Right lobe of liver (tissue), 6 donors: ENCODE data around the gene INPP5D. TPM values are rescaled to one million over a fixed set of nuclear protein-coding genes. Genes with fewer than 3 reads are reported as not detected.

Source experiments
- ATAC-seq, 4 donors: fragments of 200-7000 bp; cut with Tn5 transposase; one replicate each; pipeline ENCODE4 v1.9.1; 2020; ENCODE audit warnings: mild to moderate bottlenecking in 4 of 4, moderate library complexity in 4 of 4
- DNase-seq, 3 donors: peaks; one replicate each; pipeline ENCODE4 v3.0.0-alpha.2; 2020
- H3K27ac ChIP-seq, 3 donors: fragments of 200-600 bp; one replicate each; pipeline ENCODE4 v1.8.0; 2022
- H3K27me3 ChIP-seq, 2 donors: fragments of 200-600 bp; one replicate each; pipeline ENCODE4 v1.8.0; 2022
- H3K36me3 ChIP-seq, 4 donors: fragments of 200-600 bp; sonication (generic) in 1 of 4; one replicate each; pipeline versions ENCODE4 v1.5.1 to v1.8.0; 2017 to 2022; ENCODE audit warnings: control low read depth in 1 of 4
- H3K4me1 ChIP-seq, 4 donors: fragments of 200-600 bp; sonication (generic) in 1 of 4; one replicate each; pipeline versions ENCODE4 v1.5.1 to v1.8.0; 2017 to 2022; ENCODE audit warnings: control low read depth in 1 of 4
- H3K4me3 ChIP-seq, 3 donors: fragments of 200-600 bp; one replicate each; pipeline ENCODE4 v1.8.0; 2022
- H3K9me3 ChIP-seq, 4 donors: fragments of 200-600 bp; sonication (generic) in 1 of 4; one replicate each; pipeline versions ENCODE4 v1.5.1 to v1.8.0; 2017 to 2022; ENCODE audit warnings: control low read depth in 1 of 4
- POLR2A ChIP-seq: fragments of 450-650 bp; IDR thresholded peaks from one replicate; pipeline ENCODE4 v1.6.1; 2017; ENCODE audit warnings: antibody characterized with exemption, mild to moderate bottlenecking
- WGBS: methylation state at CpG from one replicate; pipeline ENCODE4 v1.1.6; 2018; ENCODE audit warnings: low coverage, low lambda C conversion rate; ENCODE audit not compliant: insufficient coverage; ENCODE audit errors: missing lambda C conversion rate; 5-methylcytosine and 5-hydroxymethylcytosine counted together
- intact Hi-C, 2 donors: fragments of 100-400 bp; cut with DNase I; formaldehyde crosslinking; loops; one replicate each; pipeline versions ENCODE4 v1.11.2 to v1.14.1; 2022
- total RNA-seq, 6 experiments: library from RNA; depleted of rRNA in 2 of 6; stranded (reverse); fragments of >200 nt in 2 of 6; fragmentation: NEBNext Ultra II Directional in 3 of 6; extraction: Animal tissue kit (Norgen Biotek cat#: 25700) in 3 of 6; gene quantifications; one replicate each; pipeline versions ENCODE4 v1.1.0 to v1.2.4, GENCODE V29; 2016 to 2023
- TF ChIP-seq, protein P1 (sequence below), 4 donors: fragments of 200-600 bp in 3 of 4; fragments of 450-650 bp in 1 of 4; IDR thresholded peaks; one replicate each; pipeline versions ENCODE4 v1.5.1 to v1.8.0; 2016 to 2022; ENCODE audit warnings: antibody characterized with exemption in 4 of 4, mild to moderate bottlenecking in 2 of 4
- donor health status: DM: no; HTN: yes; CAD: no.
- donor health status: DM: no; HTN: no; CAD: no.
- donor health status: DM: no; HTN: no; CAD: no.
- donor health status: DM: no; HTN: yes; CAD: no.
- donor health status: DM: no; HTN: yes; CAD: no.

The INPP5D gene
- total RNA-seq, 6 experiments from 2014 or later, result 3.5 to 8.1 (median 5.5) TPM

DNA sequence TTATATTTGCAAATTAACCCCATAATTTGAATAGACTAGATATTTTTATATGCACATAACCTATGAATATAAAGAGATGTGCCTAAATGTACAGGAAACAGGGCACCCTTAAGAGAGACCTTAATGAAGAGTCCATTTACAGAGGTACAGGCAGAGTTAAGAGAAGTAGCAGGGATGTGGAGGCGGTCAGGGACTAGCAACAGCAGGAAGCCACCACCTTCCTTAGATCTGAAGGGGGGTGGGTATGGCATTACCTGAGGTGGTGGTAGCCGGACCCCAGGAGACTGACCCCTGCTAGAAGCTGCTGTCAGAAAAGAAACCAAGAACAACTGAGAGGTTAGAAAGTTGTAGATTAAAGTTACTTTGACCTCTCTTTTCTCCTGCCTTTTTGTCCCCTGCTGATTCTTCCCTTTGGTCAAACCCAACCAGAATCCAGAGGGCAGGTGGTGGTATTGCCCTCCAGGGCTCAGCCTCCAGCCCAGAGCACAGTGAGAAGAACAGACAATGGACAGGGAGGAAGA lies 166.4 kb downstream of the INPP5D start:
- no peak for DNase-seq
- Histone ChIP-seq H3K9me3 (no peaks in the 10 kb centered on the region), H3K27ac (no peak overlapping the region), H3K36me3 (no peaks in the 10 kb centered on the region), H3K4me3 (no peak overlapping the region), H3K27me3 (no peaks in the 10 kb centered on the region), H3K4me1 (no peaks in the 10 kb centered on the region)
- TF ChIP-seq, protein P1, sequence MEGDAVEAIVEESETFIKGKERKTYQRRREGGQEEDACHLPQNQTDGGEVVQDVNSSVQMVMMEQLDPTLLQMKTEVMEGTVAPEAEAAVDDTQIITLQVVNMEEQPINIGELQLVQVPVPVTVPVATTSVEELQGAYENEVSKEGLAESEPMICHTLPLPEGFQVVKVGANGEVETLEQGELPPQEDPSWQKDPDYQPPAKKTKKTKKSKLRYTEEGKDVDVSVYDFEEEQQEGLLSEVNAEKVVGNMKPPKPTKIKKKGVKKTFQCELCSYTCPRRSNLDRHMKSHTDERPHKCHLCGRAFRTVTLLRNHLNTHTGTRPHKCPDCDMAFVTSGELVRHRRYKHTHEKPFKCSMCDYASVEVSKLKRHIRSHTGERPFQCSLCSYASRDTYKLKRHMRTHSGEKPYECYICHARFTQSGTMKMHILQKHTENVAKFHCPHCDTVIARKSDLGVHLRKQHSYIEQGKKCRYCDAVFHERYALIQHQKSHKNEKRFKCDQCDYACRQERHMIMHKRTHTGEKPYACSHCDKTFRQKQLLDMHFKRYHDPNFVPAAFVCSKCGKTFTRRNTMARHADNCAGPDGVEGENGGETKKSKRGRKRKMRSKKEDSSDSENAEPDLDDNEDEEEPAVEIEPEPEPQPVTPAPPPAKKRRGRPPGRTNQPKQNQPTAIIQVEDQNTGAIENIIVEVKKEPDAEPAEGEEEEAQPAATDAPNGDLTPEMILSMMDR (IDR thresholded peaks at IDR 0.05), result no peak
- TF ChIP-seq POLR2A, result no peak
- intact Hi-C loops, result no loop called here
- ATAC-seq, result no peak
- WGBS, result 90% methylated on average over 1 of the region's 2 CpGs

DNA sequence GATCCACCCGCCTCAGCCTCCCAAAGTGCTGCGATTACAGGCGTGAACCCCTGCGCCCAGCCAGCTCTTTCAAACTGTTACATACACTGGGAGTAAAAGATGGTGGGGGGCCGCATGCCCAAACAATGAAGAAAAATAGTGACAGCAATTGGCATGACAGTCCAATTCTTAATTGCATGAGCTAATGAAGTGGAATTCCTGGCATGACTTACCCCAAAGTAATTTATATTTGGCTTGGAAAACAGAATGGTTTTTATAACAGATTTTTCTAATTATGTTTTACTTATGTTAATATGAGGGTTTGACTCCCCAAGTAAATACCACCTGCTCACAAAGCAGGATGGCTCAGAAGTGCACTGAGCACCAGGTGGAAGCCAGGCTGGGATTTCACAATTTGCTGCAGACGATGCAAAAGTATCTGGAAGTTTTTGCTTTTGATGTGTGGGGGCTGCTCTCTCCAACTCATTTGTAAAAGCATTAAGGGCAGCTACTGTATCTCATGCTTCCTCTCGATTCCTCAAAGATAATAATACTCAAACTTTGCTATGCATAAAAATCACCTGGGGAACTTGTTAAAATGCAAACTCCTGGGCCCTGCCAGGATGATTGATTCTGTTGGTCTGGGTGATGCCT lies 167.3 kb downstream of the INPP5D start:
- no peaks in the 10 kb centered on the region for H3K4me1 ChIP-seq
- no peaks in the 10 kb centered on the region for H3K9me3 ChIP-seq
- H3K4me3 ChIP-seq, result no peak overlapping the region
- TF ChIP-seq, protein P1 (IDR thresholded peaks at IDR 0.05), result no peak
- no peak for TF ChIP-seq POLR2A
- intact Hi-C loops, result no loop called here
- H3K36me3 ChIP-seq, result no peaks in the 10 kb centered on the region
- H3K27me3 ChIP-seq, result no peaks in the 10 kb centered on the region
- no peak overlapping the region for H3K27ac ChIP-seq
- 59% methylated on average over 4 of the region's 7 CpGs for WGBS
- no peak for DNase-seq
- ATAC-seq, result no peak

DNA sequence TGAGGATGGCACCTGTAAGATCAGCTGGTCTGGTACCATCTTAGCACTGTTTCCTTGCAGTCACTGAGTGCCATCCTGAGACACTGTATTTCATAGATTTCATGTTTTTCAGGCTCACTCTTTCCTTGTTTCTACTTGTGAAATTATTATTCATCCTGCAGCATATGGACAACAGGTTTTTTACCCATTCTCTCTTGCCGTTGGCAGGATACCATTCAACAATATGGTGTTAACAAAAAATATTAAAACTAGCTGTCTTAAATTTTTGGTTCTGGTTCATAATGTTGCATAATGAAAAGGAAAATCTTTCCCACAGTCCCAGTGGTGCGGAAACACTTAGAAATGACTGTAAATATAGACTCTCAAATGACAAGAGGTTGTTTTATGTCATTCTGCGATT lies 168.2 kb downstream of the INPP5D start:
- Histone ChIP-seq H3K4me3 (no peak overlapping the region), H3K4me1 (no peaks in the 10 kb centered on the region), H3K27me3 (no peaks in the 10 kb centered on the region), H3K9me3 (no peaks in the 10 kb centered on the region), H3K36me3 (no peaks in the 10 kb centered on the region), H3K27ac (no peak overlapping the region)
- 97% methylated on average over 3 of the region's 3 CpGs for WGBS
- intact Hi-C loops, result no loop called here
- ATAC-seq (no peak), DNase-seq (no peak)
- TF ChIP-seq, protein P1 (IDR thresholded peaks at IDR 0.05), result no peak
- TF ChIP-seq POLR2A, result no peak

DNA sequence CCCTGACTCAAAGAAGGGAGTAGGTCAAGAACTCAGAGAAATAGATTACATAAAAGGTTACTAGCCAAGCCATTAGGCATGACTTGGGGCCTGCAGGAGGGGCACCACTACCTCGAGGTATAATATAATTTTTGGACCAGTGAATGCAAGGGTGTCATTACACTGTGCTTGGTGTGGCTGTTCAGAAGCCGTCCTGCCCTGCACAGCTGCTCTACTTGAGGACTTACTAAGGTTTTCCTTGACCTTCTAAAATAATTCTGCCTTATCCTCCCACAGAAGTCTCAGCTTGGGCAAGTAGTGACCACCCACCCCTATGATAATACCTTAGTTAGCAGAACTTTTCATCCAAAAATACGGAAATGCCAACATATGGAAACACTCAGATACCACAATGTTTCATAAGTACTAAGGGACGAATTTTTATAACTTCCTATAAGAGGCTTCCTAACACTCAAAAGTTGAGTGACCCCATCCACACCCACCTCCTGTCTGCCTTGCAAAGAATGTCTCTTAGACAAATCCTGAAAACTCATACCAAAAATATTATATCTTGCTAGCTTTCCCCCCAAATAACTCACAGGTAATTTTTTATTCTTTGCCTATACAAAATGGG lies 173.6 kb downstream of the INPP5D start:
- TF ChIP-seq POLR2A, result no peak
- TF ChIP-seq, protein P1 (IDR thresholded peaks at IDR 0.05), result no peak
- Histone ChIP-seq H3K4me1 (no peaks in the 10 kb centered on the region), H3K9me3 (no peaks in the 10 kb centered on the region), H3K36me3 (no peaks in the 10 kb centered on the region), H3K27me3 (no peaks in the 10 kb centered on the region), H3K4me3 (no peak overlapping the region), H3K27ac (no peak overlapping the region)
- 46% methylated on average over 4 of the region's 4 CpGs for WGBS
- no peak for ATAC-seq
- intact Hi-C loops, result no loop called here
- DNase-seq, result no peak
